NOMO-1 (cell line): ENCODE measurements around the gene STX19.
"Not testable (repeated sequence)": the region's sequence is repeated elsewhere in the genome, so short reads cannot be mapped to it uniquely, and the experiment has no call there.

ENCODE experiments used
- DNase-seq, 2 experiments: peaks; one replicate each; lab custom pipeline; 2025; ENCODE audit not compliant: unreplicated experiment in 2 of 2; lab: John Stamatoyannopoulos, UW

The STX19 gene

DNA sequence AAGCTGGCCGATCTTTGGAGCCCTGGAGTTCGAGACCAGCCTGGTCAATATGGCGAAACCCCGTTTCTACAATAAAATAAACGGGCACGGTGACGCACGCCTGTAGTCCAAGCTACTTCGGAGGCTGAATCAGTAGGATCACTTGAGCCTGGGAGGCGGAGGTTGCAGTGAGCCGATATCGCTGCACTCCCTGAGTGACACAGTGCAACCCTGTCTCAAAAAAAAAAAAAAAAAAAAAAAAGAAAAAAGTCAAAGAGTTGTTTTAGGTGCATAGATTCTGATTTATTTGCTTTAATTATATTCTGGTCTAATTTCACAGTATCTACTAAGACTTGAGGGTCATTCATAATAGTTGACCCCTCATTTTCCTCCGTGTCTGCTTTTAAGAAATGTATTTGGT is 46.7 kb downstream of the STX19 start:
- no peak for DNase-seq

DNA sequence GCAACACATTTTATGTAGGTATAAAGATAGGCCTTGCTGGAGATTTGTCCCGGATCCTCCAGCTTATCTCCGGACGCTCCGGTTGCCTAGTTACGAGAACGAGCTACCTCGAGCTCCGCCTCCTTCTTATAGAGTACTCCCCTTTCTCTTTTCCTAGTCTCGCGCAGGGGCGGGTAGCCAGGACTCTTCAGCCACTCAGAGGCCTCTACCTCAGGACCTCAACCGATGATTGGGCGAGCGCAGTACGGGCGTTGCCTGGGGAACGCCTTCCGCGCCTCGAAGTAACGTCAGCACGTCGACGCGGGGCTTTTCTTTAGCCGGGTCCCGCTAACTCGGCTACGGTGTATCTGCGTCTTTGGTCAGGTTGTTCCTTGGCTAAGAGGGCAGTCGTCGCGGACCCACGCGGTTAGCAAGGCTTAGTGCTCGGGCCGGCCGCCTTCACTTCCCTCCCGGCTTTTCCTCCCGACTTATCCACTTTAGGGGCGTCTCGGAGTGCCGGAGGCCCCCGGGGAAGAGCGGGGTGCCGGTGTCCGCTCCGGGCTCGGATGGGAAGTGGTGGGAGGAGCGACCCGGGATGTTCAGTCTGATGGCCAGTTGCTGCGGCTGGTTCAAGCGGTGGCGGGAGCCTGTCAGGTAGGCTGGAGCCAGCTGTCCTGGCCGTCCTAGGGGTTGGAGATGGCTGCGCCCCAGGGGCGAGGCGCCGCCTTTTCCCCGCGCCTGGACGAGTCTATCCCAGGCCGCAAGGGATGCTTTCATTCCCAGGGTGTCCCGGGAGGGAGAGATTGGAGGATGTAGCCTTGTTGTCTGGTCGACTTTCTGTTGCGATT is 48.3 kb downstream of the STX19 start, which contains the start of gene ARL13B:
Gene ARL13B (plus strand): TSS at position 306 of the 827 bp plus-strand sequence. CDS start 269 bp downstream, at position 575.
- DNase-seq, result peak; percentile 96 to 98

- DNase-seq, result peak; percentile 47 to 49
Observed at GRCh38 chr3:93973131-93974126, 55.0 kb downstream of the STX19 start, which contains the start of gene PROS1. Gene PROS1 (minus strand): TSS chr3:93973896. CDS start chr3:93973749, 147 bp downstream.

DNA sequence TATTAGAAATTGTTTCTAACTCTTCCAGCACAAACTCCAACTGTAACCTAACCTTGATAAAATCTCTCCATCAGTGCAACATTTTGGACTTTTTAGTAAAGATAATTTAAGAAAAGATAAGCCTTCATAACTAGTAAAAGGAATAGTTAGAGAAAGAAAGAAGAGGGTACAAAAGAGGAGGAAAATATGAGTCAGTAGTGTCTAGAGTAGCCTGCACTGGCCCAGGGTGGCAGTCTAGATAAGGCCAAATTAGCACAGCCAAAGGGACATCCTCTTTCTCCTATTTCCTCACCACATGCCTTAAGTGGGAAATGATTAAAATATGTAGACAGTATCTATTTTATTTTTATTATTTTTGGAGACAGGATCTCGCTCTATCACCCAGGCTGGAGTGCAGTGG is 58.4 kb downstream of the STX19 start:
- no peak for DNase-seq

GRCh38 chr3:93969443-93969842 is 59.0 kb downstream of the STX19 start:
- no peak for DNase-seq

DNA sequence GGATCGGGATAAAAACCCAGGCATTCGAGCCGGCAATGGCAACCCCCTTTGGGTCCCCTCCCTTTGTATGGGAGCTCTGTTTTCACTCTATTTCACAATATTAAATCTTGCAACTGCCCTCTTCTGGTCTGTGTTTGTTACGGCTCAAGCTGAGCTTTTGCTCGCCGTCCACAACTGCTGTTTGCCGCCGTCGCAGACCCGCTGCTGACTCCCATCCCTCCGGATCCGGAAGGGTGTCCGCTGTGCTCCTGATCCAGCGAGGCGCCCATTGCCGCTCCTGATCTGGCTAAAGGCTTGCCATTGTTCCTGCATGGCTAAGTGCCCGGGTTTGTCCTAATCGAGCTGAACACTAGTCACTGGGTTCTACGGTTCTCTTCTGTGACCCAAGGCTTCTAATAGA is 63.3 kb downstream of the STX19 start:
- DNase-seq, result not testable (repeated sequence)
